Body of pancreas (tissue), 4 donors: ENCODE measurements around the gene RAPGEF3. TPM values are rescaled to one million over a fixed set of nuclear protein-coding genes. Genes with fewer than 3 reads are reported as not detected.
A peak's percentile ranks its signal among the peaks of the same experiment; 100 is the strongest.

ENCODE experiments used
- ATAC-seq: fragments of 150-250 bp; one replicate; pipeline ENCODE4 v1.9.1; 2016
- DNase-seq, 4 donors: peaks; one replicate each; pipeline ENCODE4 v3.0.0-alpha.2; 2019
- H3K27ac ChIP-seq, 4 donors: fragments of 200-600 bp; sonication (generic); 1 replicate in 3 of 4; 2 replicates in 1 of 4; pipeline versions ENCODE4 v1.5.1 to v1.6.1; 2016 to 2019; ENCODE audit warnings: mild to moderate bottlenecking in 1 of 4, mixed read lengths in 1 of 4, moderate library complexity in 1 of 4
- H3K27me3 ChIP-seq, 2 donors: fragments of 200-600 bp; sonication (generic); one replicate each; pipeline ENCODE4 v1.6.0; 2016; ENCODE audit warnings: mild to moderate bottlenecking in 1 of 2
- H3K36me3 ChIP-seq, 2 donors: fragments of 200-600 bp; sonication (generic); replicated peaks in 1 of 2; 2 replicates each; pipeline ENCODE4 v1.5.1; 2016; ENCODE audit warnings: low read depth in 2 of 2; ENCODE audit not compliant: insufficient read depth in 1 of 2
- H3K4me1 ChIP-seq: fragments of 200-600 bp; sonication (generic); one replicate; pipeline ENCODE4 v1.6.0; 2016
- H3K4me3 ChIP-seq, 2 donors: fragments of 200-600 bp; sonication (generic); 1 replicate in 1 of 2; 2 replicates in 1 of 2; pipeline ENCODE4 v1.5.1; 2016 to 2019
- H3K9me3 ChIP-seq, 3 donors: fragments of 200-600 bp; sonication (generic); 1 replicate in 2 of 3; 2 replicates in 1 of 3; pipeline ENCODE4 v1.5.1; 2016
- CTCF ChIP-seq, 7 experiments: fragments of 450-650 bp in 4 of 7; fragments of 200-600 bp in 3 of 7; sonication (generic) in 3 of 7; IDR thresholded peaks; one replicate each; pipeline ENCODE4 v1.5.1; 2016 to 2019; ENCODE audit warnings: antibody characterized with exemption in 7 of 7
- POLR2A ChIP-seq, 3 donors: fragments of 450-650 bp; IDR thresholded peaks; one replicate each; pipeline ENCODE4 v1.6.1; 2016; ENCODE audit warnings: antibody characterized with exemption in 3 of 3, mild to moderate bottlenecking in 2 of 3
- WGBS, 2 donors: methylation state at CpG; one replicate each; pipeline ENCODE4 v1.1.5; 2017; 5-methylcytosine and 5-hydroxymethylcytosine counted together
- intact Hi-C: fragments of 100-400 bp; cut with DNase I; formaldehyde crosslinking; loops from one replicate; pipeline ENCODE4 v1.15.1; 2023
- total RNA-seq, 2 donors: library from RNA; depleted of rRNA; stranded (reverse); fragments of >200 nt; gene quantifications; one replicate each; pipeline ENCODE4 v1.1.0, GENCODE V29; 2016

RAPGEF3 gene
- total RNA-seq, 2 donors from 2014 or later = 11.9 to 23.4 TPM

- no peak for DNase-seq
- Histone ChIP-seq H3K27me3 (no peaks in the 10 kb centered on the region), H3K4me3 (no peak overlapping the region), H3K36me3 (no peaks in the 10 kb centered on the region), H3K9me3 (no peaks in the 10 kb centered on the region), H3K4me1 (peaks cover 15% of the 10 kb centered on the region), H3K27ac (no peak overlapping the region)
- 68 to 73% methylated on average over 4 of the region's 4 CpGs for WGBS, 2 donors
- no peak for ATAC-seq
- no peak for TF ChIP-seq CTCF (IDR thresholded peaks at IDR 0.05)
- intact Hi-C loops = no loop called here
Observed at GRCh38 chr12:47769234-47770085, 10.8 kb upstream of the RAPGEF3 start.

GRCh38 chr12:47768323-47768811 is 9.7 kb upstream of the RAPGEF3 start:
- TF ChIP-seq POLR2A (IDR thresholded peaks at IDR 0.05) (no peak), CTCF (IDR thresholded peaks at IDR 0.05) (no peak)
- H3K4me3 ChIP-seq = no peak overlapping the region
- intact Hi-C loops = no loop called here
- no peak overlapping the region for H3K27ac ChIP-seq
- no peak for DNase-seq
- no peaks in the 10 kb centered on the region for H3K9me3 ChIP-seq
- no peaks in the 10 kb centered on the region for H3K27me3 ChIP-seq
- H3K4me1 ChIP-seq = peaks cover 9% of the 10 kb centered on the region
- H3K36me3 ChIP-seq = no peaks in the 10 kb centered on the region
- WGBS, 2 donors = 35 to 41% methylated on average over 2 of the region's 2 CpGs
- ATAC-seq = no peak

- Histone ChIP-seq H3K9me3 (no peaks in the 10 kb centered on the region), H3K4me3 (no peak overlapping the region), H3K36me3 (no peaks in the 10 kb centered on the region), H3K27me3 (no peaks in the 10 kb centered on the region), H3K4me1 (peaks cover 8% of the 10 kb centered on the region), H3K27ac (no peak overlapping the region)
- TF ChIP-seq CTCF (IDR thresholded peaks at IDR 0.05) = peak; percentile 47 to 90 (median 75)
- TF ChIP-seq POLR2A (IDR thresholded peaks at IDR 0.05) = no peak
- WGBS, 2 donors = 27 to 34% methylated on average over 4 of the region's 4 CpGs
- peak; percentile 65 to 79 (median 73) for DNase-seq
- ATAC-seq = peak; percentile 75
- intact Hi-C loops = no loop called here
Observed at GRCh38 chr12:47767216-47767724, 8.6 kb upstream of the RAPGEF3 start.

GRCh38 chr12:47766502-47767215 is 8.0 kb upstream of the RAPGEF3 start:
- no peaks in the 10 kb centered on the region for H3K27me3 ChIP-seq
- no peak overlapping the region for H3K4me3 ChIP-seq
- H3K36me3 ChIP-seq = no peaks in the 10 kb centered on the region
- TF ChIP-seq CTCF (IDR thresholded peaks at IDR 0.05) (no peak), POLR2A (IDR thresholded peaks at IDR 0.05) (no peak)
- no peaks in the 10 kb centered on the region for H3K9me3 ChIP-seq
- peaks cover 5% of the 10 kb centered on the region for H3K4me1 ChIP-seq
- peak; percentile 10 for ATAC-seq
- intact Hi-C loops = no loop called here
- WGBS, 2 donors = 45 to 72% methylated on average over 5 of the region's 5 CpGs
- no peak overlapping the region for H3K27ac ChIP-seq
- DNase-seq = no peak
